Coronary artery (tissue), 2 donors: ENCODE measurements around the gene MED27.

Experiments
- DNase-seq: peaks from one replicate; pipeline ENCODE4 v3.0.0-alpha.2; 2017; ENCODE audit warnings: low spot score
- H3K27ac ChIP-seq, 2 donors: fragments of 200-600 bp; sonication (generic); one replicate each; pipeline ENCODE4 v1.5.1; 2016 to 2019
- H3K4me3 ChIP-seq: fragments of 200-600 bp; sonication (generic); 2 replicates; pipeline ENCODE4 v1.5.1; 2016; ENCODE audit warnings: mild to moderate bottlenecking, moderate library complexity
- CTCF ChIP-seq: fragments of 200-600 bp; sonication (generic); IDR thresholded peaks from one replicate; pipeline ENCODE4 v1.5.1; 2019; ENCODE audit warnings: antibody characterized with exemption

Gene MED27

GRCh38 chr9:131987232-131987631 lies 92.4 kb downstream of the MED27 start:
- Histone ChIP-seq H3K4me3 (no peak overlapping the region), H3K27ac (no peak overlapping the region)
- DNase-seq = no peak
- TF ChIP-seq CTCF = no peak

GRCh38 chr9:131986576-131986975 lies 93.1 kb downstream of the MED27 start:
- Histone ChIP-seq H3K4me3 (no peak overlapping the region), H3K27ac (no peak overlapping the region)
- TF ChIP-seq CTCF = no peak
- no peak for DNase-seq

- DNase-seq = no peak
- H3K27ac ChIP-seq = no peak overlapping the region
Observed at GRCh38 chr9:131986089-131986488, 93.6 kb downstream of the MED27 start.

GRCh38 chr9:131984564-131984963 lies 95.1 kb downstream of the MED27 start:
- Histone ChIP-seq H3K27ac (no peak overlapping the region), H3K4me3 (no peak overlapping the region)
- DNase-seq = no peak
- no peak for TF ChIP-seq CTCF

More at GRCh38 chr9:131986089-131986488, 93.6 kb downstream of the MED27 start:
- TF ChIP-seq CTCF = no peak
- no peak overlapping the region for H3K4me3 ChIP-seq

DNA sequence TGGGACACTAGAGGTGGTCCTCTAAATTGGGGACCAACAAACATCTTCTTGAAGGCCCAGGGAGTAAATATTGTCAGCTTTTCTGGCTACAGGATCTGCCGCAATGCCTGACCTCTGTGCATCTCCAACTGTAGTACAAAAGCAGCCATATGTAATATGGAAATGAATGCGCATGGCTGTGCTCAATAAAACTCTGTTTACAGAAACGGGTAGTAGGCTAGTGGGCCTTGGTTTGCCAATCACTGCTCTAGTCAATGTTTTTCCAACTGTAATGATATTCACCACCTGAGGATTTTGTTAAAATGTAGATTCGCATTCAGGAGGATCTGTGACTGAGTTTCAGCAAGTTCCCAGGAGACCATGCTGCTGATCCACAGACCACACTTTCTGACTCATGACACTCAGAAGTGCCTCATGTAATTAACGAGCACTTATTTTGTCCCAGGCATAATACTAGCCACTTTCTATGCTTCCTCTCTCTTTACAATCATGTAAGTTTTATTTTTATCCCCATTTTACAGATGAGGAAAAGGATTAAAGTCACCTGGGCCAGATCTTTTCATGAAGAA lies 96.9 kb downstream of the MED27 start:
- no peak overlapping the region for H3K4me3 ChIP-seq
- DNase-seq = no peak
- TF ChIP-seq CTCF = no peak
- no peak overlapping the region for H3K27ac ChIP-seq

DNA sequence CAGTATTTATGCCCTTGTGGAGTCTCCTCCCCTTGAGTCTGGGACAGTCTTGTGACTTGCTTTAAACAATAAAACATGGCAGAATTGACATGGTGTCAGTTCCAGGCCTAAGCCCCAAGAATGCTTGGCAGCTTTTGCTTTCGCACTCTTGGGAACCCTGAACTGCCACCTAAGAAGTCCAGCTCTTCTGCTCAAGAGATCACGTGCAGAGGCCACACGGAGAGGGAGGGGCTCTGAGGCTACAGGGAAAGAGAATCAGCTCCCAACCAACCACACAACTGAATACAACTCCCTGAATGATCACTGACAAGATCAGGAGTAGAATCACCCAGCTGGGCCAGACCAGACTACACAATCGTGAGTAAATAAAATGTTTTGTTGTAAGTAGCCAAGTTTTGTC lies 97.6 kb downstream of the MED27 start:
- no peak for TF ChIP-seq CTCF
- H3K4me3 ChIP-seq = no peak overlapping the region
- DNase-seq = no peak
- no peak overlapping the region for H3K27ac ChIP-seq

GRCh38 chr9:131981116-131981776 lies 98.4 kb downstream of the MED27 start:
- TF ChIP-seq CTCF = no peak
- Histone ChIP-seq H3K4me3 (peak overlapping the region; percentile 5), H3K27ac (no peak overlapping the region)
- no peak for DNase-seq
